SK-N-SH (cell line): Measurements from ENCODE around the gene NFIA. TPM values are rescaled to one million over a fixed set of nuclear protein-coding genes. Genes with fewer than 3 reads are reported as not detected.

Experiments used
- CTCF ChIA-PET: fragments of 300-600, 350-600 bp; formaldehyde crosslinking; extraction: SDS; loops from one replicate; lab custom pipeline; 2021; lab: Yijun Ruan, JAX
- POLR2A ChIA-PET: fragments of 350-600 bp; sonication (Branson Sonifier 250); formaldehyde crosslinking; extraction: SDS; loops from one replicate; lab custom pipeline; 2020; ENCODE audit warnings: antibody characterized with exemption, inconsistent platforms; lab: Yijun Ruan, JAX
- DNase-seq: peaks from one replicate; pipeline ENCODE4 v3.0.0; 2012
- H2AFZ ChIP-seq: fragments of 200-600 bp; sonication (generic); 2 replicates; pipeline ENCODE4 v1.8.1; 2016; ENCODE audit warnings: antibody characterized with exemption, mild to moderate bottlenecking, low read depth
- H3F3A ChIP-seq: fragments of 200-600 bp; sonication (generic); replicated peaks from 2 replicates; pipeline ENCODE3; 2016; ENCODE audit warnings: antibody characterized with exemption, mild to moderate bottlenecking; ENCODE audit not compliant: insufficient read depth
- H3K27ac ChIP-seq, 2 experiments: fragments of 200-500 bp in 1 of 2; fragments of 200-600 bp in 1 of 2; sonication (Bioruptor generic) in 1 of 2; sonication (generic), shearing (Covaris generic) in 1 of 2; 2 replicates each; pipeline versions ENCODE4 v1.5.1 to v1.6.1; 2014 to 2016; ENCODE audit warnings: low read depth in 2 of 2, inconsistent platforms in 1 of 2, low read length in 1 of 2, mild to moderate bottlenecking in 1 of 2, mixed read lengths in 1 of 2
- H3K27me3 ChIP-seq: fragments of 200-600 bp; sonication (generic), shearing (Covaris generic); 2 replicates; pipeline ENCODE4 v1.6.1; 2016; ENCODE audit warnings: mixed run types; ENCODE audit not compliant: insufficient read depth
- H3K36me3 ChIP-seq, 2 experiments: fragments of 200-500 bp in 1 of 2; fragments of 200-600 bp in 1 of 2; sonication (Bioruptor generic) in 1 of 2; sonication (generic) in 1 of 2; replicated peaks in 1 of 2; 2 replicates each; pipeline versions ENCODE3 to v1.5.1; 2014 to 2016; ENCODE audit warnings: low read length in 1 of 2, mild to moderate bottlenecking in 1 of 2; ENCODE audit not compliant: insufficient read depth in 2 of 2, control insufficient read depth in 1 of 2
- H3K4me1 ChIP-seq, 2 experiments: fragments of 200-500 bp in 1 of 2; fragments of 200-600 bp in 1 of 2; sonication (Bioruptor generic) in 1 of 2; sonication (generic), shearing (Covaris generic) in 1 of 2; 2 replicates each; pipeline versions ENCODE4 v1.5.1 to v1.6.1; 2014 to 2016; ENCODE audit warnings: low read depth in 1 of 2, low read length in 1 of 2, mixed run types in 1 of 2; ENCODE audit not compliant: insufficient read depth in 2 of 2, control insufficient read depth in 1 of 2
- H3K4me2 ChIP-seq: fragments of 200-600 bp; sonication (generic), shearing (Covaris generic); 2 replicates; pipeline ENCODE4 v1.6.1; 2017; ENCODE audit warnings: mixed run types
- H3K4me3 ChIP-seq, 2 experiments: fragments of 200-500 bp in 1 of 2; fragments of 200-600 bp in 1 of 2; sonication (Bioruptor generic) in 1 of 2; sonication (generic), shearing (Covaris generic) in 1 of 2; 2 replicates each; pipeline versions ENCODE4 v1.5.1 to v1.8.1; 2014 to 2016; ENCODE audit warnings: low read depth in 2 of 2, inconsistent platforms in 1 of 2, low read length in 1 of 2, mild to moderate bottlenecking in 1 of 2, mixed read lengths in 1 of 2, moderate library complexity in 1 of 2
- H3K79me2 ChIP-seq: fragments of 200-600 bp; sonication (generic); 2 replicates; pipeline ENCODE4 v1.8.1; 2017; ENCODE audit warnings: mild to moderate bottlenecking; ENCODE audit not compliant: insufficient read depth
- H3K9ac ChIP-seq: fragments of 200-600 bp; sonication (generic); 2 replicates; pipeline ENCODE4 v1.6.1; 2017; ENCODE audit warnings: mixed run types
- H3K9me2 ChIP-seq: fragments of 200-600 bp; sonication (generic); 2 replicates; pipeline ENCODE4 v1.6.1; 2017; ENCODE audit warnings: mixed run types
- H3K9me3 ChIP-seq: fragments of 200-600 bp; sonication (generic); 2 replicates; pipeline ENCODE4 v1.6.1; 2017; ENCODE audit warnings: mixed run types, mild to moderate bottlenecking, moderate library complexity
- H4K20me1 ChIP-seq: fragments of 200-600 bp; sonication (generic); 2 replicates; pipeline ENCODE4 v1.6.1; 2017; ENCODE audit warnings: mild to moderate bottlenecking, mixed run types; ENCODE audit not compliant: insufficient read depth
- CHD2 ChIP-seq: fragments of 150-350 bp; IDR thresholded peaks from 2 replicates; pipeline ENCODE4 v1.6.1; 2018; ENCODE audit warnings: low read length; ENCODE audit not compliant: partially characterized antibody
- EP300 ChIP-seq, 2 experiments: IDR thresholded peaks; 2 replicates each; pipeline versions ENCODE4 v1.4.0 to v1.6.1; 2012; ENCODE audit warnings: borderline replicate concordance in 1 of 2, low read depth in 1 of 2, low read length in 1 of 2
- EZH2phosphoT487 ChIP-seq: fragments of 200-600 bp; sonication (generic); IDR thresholded peaks from 2 replicates; pipeline ENCODE4 v1.6.1; 2017; ENCODE audit warnings: low read depth, mixed run types, mild to moderate bottlenecking, antibody characterized with exemption, moderate library complexity, borderline replicate concordance
- GABPA ChIP-seq: IDR thresholded peaks from 2 replicates; pipeline ENCODE4 v1.4.0; 2012; ENCODE audit warnings: low read depth, mild to moderate bottlenecking
- GATA2 ChIP-seq: sonication (generic); formaldehyde crosslinking; IDR thresholded peaks from 2 replicates; pipeline ENCODE4 v1.5.0; 2020; ENCODE audit warnings: mild to moderate bottlenecking, missing genetic modification reagents
- IRF3 ChIP-seq: fragments of 150-350 bp; IDR thresholded peaks from 2 replicates; pipeline ENCODE4 v1.6.1; 2016; ENCODE audit warnings: mild to moderate bottlenecking, low read depth, low read length
- JUND ChIP-seq: IDR thresholded peaks from 2 replicates; pipeline ENCODE4 v1.4.0; 2012
- MEF2A ChIP-seq: IDR thresholded peaks from 2 replicates; pipeline ENCODE4 v1.4.0; 2012; ENCODE audit warnings: low read depth, borderline replicate concordance
- NFIC ChIP-seq: IDR thresholded peaks from 2 replicates; pipeline ENCODE4 v1.4.0; 2012; ENCODE audit warnings: borderline replicate concordance
- RAD21 ChIP-seq: IDR thresholded peaks from 2 replicates; pipeline ENCODE4 v1.6.1; 2012; ENCODE audit warnings: mild to moderate bottlenecking, low read length
- RCOR1 ChIP-seq: fragments of 150-350 bp; IDR thresholded peaks from 2 replicates; pipeline ENCODE4 v1.6.1; 2017; ENCODE audit warnings: antibody characterized with exemption, low read length
- WGBS: methylation state at CpG from one replicate; pipeline ENCODE4 v1.1.6; 2017; ENCODE audit warnings: low lambda C conversion rate; 5-methylcytosine and 5-hydroxymethylcytosine counted together
- polyA plus RNA-seq, 3 experiments: library from polyadenylated mRNA; depleted of rRNA; stranded (reverse); fragments of >200 nt; gene quantifications; 2 replicates each; pipeline ENCODE4 v1.2.3, GENCODE V29; 2012
- TF ChIP-seq, protein P1 (sequence below): fragments of 200-600 bp; sonication (generic); IDR thresholded peaks from 2 replicates; pipeline ENCODE4 v1.6.1; 2017; ENCODE audit warnings: antibody characterized with exemption, mild to moderate bottlenecking, moderate library complexity
- TF ChIP-seq, protein P2 (sequence below): IDR thresholded peaks from 2 replicates; pipeline ENCODE4 v1.4.0; 2012; ENCODE audit warnings: low read depth, borderline replicate concordance
- TF ChIP-seq, protein P3 (sequence below): IDR thresholded peaks from 2 replicates; pipeline ENCODE4 v1.6.1; 2012; ENCODE audit warnings: mild to moderate bottlenecking, low read depth, low read length, moderate library complexity
- TF ChIP-seq, protein P4 (sequence below): IDR thresholded peaks from 2 replicates; pipeline ENCODE4 v1.4.0; 2012; ENCODE audit warnings: low read depth, borderline replicate concordance

The NFIA gene
- polyA plus RNA-seq, 1 of the 3 experiments (the other 2 are of a cell fraction) = 3.3 TPM

DNA sequence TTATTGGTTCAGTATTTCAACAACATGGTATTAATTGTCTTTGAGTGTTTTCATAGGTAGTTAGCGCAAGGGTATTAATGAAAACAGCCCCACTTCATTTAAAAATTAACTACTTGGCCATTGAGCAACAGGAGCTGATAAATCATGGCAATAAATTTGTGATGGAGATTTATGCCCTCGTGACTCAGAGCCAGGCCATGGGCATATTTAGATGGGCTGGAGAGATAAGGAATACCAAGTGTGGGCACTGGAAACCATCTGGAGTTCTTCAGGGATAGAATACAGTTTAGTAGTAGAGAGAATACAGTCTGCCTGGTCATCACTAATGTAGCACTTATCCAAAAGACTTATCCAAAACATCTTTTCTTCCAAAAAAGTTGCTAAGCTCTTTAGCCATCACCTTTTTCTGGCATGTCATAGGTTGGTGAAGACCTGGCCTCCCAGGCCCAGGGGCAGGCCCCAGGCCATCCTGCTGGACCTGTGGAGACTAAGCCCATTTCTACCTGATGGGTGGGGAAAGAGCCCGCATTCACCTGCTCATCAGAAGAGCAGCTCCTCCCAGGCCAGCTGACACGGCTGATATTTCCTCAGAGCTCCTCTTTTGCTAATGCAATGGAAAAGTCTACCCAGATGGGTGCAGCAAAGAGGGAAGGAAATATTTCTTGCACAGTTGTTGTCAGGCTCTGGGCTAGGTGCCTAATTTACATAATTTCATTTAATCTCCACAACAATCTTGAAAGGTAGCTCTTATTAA, 404.6 kb downstream of the NFIA start (continued):
- TF ChIP-seq, protein P1, sequence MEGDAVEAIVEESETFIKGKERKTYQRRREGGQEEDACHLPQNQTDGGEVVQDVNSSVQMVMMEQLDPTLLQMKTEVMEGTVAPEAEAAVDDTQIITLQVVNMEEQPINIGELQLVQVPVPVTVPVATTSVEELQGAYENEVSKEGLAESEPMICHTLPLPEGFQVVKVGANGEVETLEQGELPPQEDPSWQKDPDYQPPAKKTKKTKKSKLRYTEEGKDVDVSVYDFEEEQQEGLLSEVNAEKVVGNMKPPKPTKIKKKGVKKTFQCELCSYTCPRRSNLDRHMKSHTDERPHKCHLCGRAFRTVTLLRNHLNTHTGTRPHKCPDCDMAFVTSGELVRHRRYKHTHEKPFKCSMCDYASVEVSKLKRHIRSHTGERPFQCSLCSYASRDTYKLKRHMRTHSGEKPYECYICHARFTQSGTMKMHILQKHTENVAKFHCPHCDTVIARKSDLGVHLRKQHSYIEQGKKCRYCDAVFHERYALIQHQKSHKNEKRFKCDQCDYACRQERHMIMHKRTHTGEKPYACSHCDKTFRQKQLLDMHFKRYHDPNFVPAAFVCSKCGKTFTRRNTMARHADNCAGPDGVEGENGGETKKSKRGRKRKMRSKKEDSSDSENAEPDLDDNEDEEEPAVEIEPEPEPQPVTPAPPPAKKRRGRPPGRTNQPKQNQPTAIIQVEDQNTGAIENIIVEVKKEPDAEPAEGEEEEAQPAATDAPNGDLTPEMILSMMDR = no peak
- peak; percentile 60 to 92; a peak in 2 of 4 replicates for TF ChIP-seq EP300 (IDR thresholded peaks at IDR 0.05; ENCODE audit: borderline replicate concordance in 1 of 2, low read depth in 1 of 2, low read length in 1 of 2)
- no peak for TF ChIP-seq GABPA
- TF ChIP-seq, protein P2, sequence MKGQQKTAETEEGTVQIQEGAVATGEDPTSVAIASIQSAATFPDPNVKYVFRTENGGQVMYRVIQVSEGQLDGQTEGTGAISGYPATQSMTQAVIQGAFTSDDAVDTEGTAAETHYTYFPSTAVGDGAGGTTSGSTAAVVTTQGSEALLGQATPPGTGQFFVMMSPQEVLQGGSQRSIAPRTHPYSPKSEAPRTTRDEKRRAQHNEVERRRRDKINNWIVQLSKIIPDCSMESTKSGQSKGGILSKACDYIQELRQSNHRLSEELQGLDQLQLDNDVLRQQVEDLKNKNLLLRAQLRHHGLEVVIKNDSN = 0 out of 2 replicates have a peak, but pooled peaks have one; percentile 30

DNA sequence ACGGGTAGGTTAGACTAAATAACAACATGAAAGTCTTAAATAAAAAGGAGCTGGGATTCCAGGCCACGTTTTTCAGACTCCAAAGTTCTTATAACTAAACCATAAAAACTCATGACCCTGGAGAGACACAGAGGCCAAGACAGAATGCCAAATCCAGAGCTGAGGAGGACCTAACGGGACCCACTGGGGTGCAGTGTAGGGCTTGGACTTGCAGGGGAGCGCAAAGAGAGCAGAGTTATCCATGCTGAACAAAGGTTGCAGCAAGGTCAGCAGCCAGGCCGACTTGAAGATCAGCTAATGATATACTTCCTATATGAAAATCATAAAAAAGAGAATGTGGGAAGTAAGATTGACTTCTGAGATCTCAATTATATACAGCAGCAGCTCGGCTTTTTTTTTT, 405.4 kb downstream of the NFIA start:
- Histone ChIP-seq H3K36me3 (no peaks in the 10 kb centered on the region), H3K9me2 (no peaks in the 10 kb centered on the region), H3K9me3 (no peaks in the 10 kb centered on the region), H3K27me3 (no peaks in the 10 kb centered on the region; the same call in 1 of the 2 replicates), H3K79me2 (no peaks in the 10 kb centered on the region), H3F3A (no peaks in the 10 kb centered on the region), H3K27ac (no peak overlapping the region), H3K4me1 (peaks cover 0 to 7% of the 10 kb centered on the region in 2 experiments; a peak in 2 of 4 replicates), H4K20me1 (no peaks in the 10 kb centered on the region), H3K4me2 (no peak overlapping the region), H3K9ac (no peak overlapping the region), H2AFZ (no peak overlapping the region), H3K4me3 (no peak overlapping the region)
- DNase-seq = no peak
- CTCF ChIA-PET = interaction anchor here (1.0 to 1.7 kb wide), 3 partner anchors 95 to 365 kb away, joined by 3 read pairs; no protein-coding TSS in a partner anchor
- WGBS = 61% methylated on average over 6 of the region's 6 CpGs
- POLR2A ChIA-PET = no interaction called here
- TF ChIP-seq GATA2 (no peak), RCOR1 (no peak), CHD2 (no peak), MEF2A (no peak), NFIC (no peak), IRF3 (no peak), EZH2phosphoT487 (no peak), RAD21 (no peak), JUND (no peak)
- TF ChIP-seq, protein P1 = no peak
- TF ChIP-seq, protein P2 = no peak
- TF ChIP-seq, protein P3, sequence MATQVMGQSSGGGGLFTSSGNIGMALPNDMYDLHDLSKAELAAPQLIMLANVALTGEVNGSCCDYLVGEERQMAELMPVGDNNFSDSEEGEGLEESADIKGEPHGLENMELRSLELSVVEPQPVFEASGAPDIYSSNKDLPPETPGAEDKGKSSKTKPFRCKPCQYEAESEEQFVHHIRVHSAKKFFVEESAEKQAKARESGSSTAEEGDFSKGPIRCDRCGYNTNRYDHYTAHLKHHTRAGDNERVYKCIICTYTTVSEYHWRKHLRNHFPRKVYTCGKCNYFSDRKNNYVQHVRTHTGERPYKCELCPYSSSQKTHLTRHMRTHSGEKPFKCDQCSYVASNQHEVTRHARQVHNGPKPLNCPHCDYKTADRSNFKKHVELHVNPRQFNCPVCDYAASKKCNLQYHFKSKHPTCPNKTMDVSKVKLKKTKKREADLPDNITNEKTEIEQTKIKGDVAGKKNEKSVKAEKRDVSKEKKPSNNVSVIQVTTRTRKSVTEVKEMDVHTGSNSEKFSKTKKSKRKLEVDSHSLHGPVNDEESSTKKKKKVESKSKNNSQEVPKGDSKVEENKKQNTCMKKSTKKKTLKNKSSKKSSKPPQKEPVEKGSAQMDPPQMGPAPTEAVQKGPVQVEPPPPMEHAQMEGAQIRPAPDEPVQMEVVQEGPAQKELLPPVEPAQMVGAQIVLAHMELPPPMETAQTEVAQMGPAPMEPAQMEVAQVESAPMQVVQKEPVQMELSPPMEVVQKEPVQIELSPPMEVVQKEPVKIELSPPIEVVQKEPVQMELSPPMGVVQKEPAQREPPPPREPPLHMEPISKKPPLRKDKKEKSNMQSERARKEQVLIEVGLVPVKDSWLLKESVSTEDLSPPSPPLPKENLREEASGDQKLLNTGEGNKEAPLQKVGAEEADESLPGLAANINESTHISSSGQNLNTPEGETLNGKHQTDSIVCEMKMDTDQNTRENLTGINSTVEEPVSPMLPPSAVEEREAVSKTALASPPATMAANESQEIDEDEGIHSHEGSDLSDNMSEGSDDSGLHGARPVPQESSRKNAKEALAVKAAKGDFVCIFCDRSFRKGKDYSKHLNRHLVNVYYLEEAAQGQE = no peak
- TF ChIP-seq, protein P4, sequence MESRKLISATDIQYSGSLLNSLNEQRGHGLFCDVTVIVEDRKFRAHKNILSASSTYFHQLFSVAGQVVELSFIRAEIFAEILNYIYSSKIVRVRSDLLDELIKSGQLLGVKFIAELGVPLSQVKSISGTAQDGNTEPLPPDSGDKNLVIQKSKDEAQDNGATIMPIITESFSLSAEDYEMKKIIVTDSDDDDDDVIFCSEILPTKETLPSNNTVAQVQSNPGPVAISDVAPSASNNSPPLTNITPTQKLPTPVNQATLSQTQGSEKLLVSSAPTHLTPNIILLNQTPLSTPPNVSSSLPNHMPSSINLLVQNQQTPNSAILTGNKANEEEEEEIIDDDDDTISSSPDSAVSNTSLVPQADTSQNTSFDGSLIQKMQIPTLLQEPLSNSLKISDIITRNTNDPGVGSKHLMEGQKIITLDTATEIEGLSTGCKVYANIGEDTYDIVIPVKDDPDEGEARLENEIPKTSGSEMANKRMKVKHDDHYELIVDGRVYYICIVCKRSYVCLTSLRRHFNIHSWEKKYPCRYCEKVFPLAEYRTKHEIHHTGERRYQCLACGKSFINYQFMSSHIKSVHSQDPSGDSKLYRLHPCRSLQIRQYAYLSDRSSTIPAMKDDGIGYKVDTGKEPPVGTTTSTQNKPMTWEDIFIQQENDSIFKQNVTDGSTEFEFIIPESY = no peak
